Neuronal stem cell (in vitro differentiated cells): ENCODE data around the gene COPS7A.

ENCODE experiments used
- DNase-seq: peaks from one replicate; pipeline ENCODE4 v3.0.0-alpha.2; 2013; ENCODE audit warnings: low spot score
- H2AFZ ChIP-seq: one replicate; pipeline ENCODE4 v1.6.1; 2013; ENCODE audit warnings: mild to moderate bottlenecking, low read length, inconsistent platforms
- H2AK5ac ChIP-seq: 2 replicates; pipeline ENCODE4 v1.6.1; 2013; ENCODE audit warnings: low read depth, mild to moderate bottlenecking, inconsistent platforms, low read length, moderate library complexity, mixed read lengths
- H2BK120ac ChIP-seq: 2 replicates; pipeline ENCODE4 v1.6.1; 2013; ENCODE audit warnings: low read depth, mild to moderate bottlenecking, inconsistent platforms, low read length, moderate library complexity, mixed read lengths
- H2BK12ac ChIP-seq: one replicate; pipeline ENCODE4 v1.6.1; 2013; ENCODE audit warnings: low read length, inconsistent platforms
- H2BK15ac ChIP-seq: 2 replicates; pipeline ENCODE4 v1.6.1; 2013; ENCODE audit warnings: mild to moderate bottlenecking, low read length, inconsistent platforms, mixed read lengths
- H2BK5ac ChIP-seq: one replicate; pipeline ENCODE4 v1.6.1; 2013; ENCODE audit warnings: inconsistent platforms, mild to moderate bottlenecking, low read length, moderate library complexity
- H3K14ac ChIP-seq: one replicate; pipeline ENCODE4 v1.6.1; 2013; ENCODE audit warnings: low read length, inconsistent platforms
- H3K18ac ChIP-seq: 2 replicates; pipeline ENCODE4 v1.6.1; 2013; ENCODE audit warnings: low read length, inconsistent platforms
- H3K23ac ChIP-seq: 2 replicates; pipeline ENCODE4 v1.6.1; 2013; ENCODE audit warnings: low read depth, mild to moderate bottlenecking, mixed read lengths, low read length, inconsistent platforms; ENCODE audit not compliant: poor library complexity
- H3K27ac ChIP-seq: replicated peaks from 3 replicates; pipeline ENCODE4 v1.5.1; 2013; ENCODE audit warnings: low read length, inconsistent platforms
- H3K27me3 ChIP-seq, 3 experiments: 2 replicates each; pipeline ENCODE4 v1.6.1; 2013; ENCODE audit warnings: low read length in 3 of 3, mild to moderate bottlenecking in 2 of 3, inconsistent platforms in 1 of 3, low read depth in 1 of 3, mixed read lengths in 1 of 3, moderate library complexity in 1 of 3; ENCODE audit not compliant: control insufficient read depth in 3 of 3, insufficient read depth in 3 of 3
- H3K36me3 ChIP-seq, 2 donors: replicated peaks in 1 of 2; 2 replicates each; pipeline ENCODE4 v1.6.1; 2013; ENCODE audit warnings: low read length in 2 of 2; ENCODE audit not compliant: control insufficient read depth in 2 of 2, insufficient read depth in 2 of 2
- H3K4ac ChIP-seq: 2 replicates; pipeline ENCODE4 v1.6.1; 2013; ENCODE audit warnings: inconsistent platforms, mild to moderate bottlenecking, low read length, moderate library complexity
- H3K4me1 ChIP-seq, 2 donors: 1 replicate in 1 of 2; 2 replicates in 1 of 2; pipeline ENCODE4 v1.6.1; 2013; ENCODE audit warnings: low read length in 2 of 2, low read depth in 1 of 2; ENCODE audit not compliant: control insufficient read depth in 2 of 2, insufficient read depth in 1 of 2
- H3K4me2 ChIP-seq: one replicate; pipeline ENCODE4 v1.6.1; 2013; ENCODE audit warnings: mild to moderate bottlenecking, low read length, inconsistent platforms; ENCODE audit not compliant: insufficient read depth, poor library complexity, severe bottlenecking
- H3K4me3 ChIP-seq, 2 donors: 2 replicates each; pipeline ENCODE4 v1.5.1; 2013; ENCODE audit warnings: low read length in 2 of 2, mild to moderate bottlenecking in 2 of 2, inconsistent platforms in 1 of 2, moderate library complexity in 1 of 2
- H3K79me1 ChIP-seq: one replicate; pipeline ENCODE4 v1.6.1; 2013; ENCODE audit warnings: low read depth, mild to moderate bottlenecking, inconsistent platforms, low read length, moderate library complexity
- H3K9ac ChIP-seq: one replicate; pipeline ENCODE4 v1.6.1; 2013; ENCODE audit warnings: mild to moderate bottlenecking, low read depth, low read length, inconsistent platforms; ENCODE audit not compliant: poor library complexity
- H3K9me3 ChIP-seq, 2 donors: replicated peaks in 1 of 2; 2 replicates each; pipeline versions ENCODE3 to v1.6.1; 2013; ENCODE audit warnings: low read length in 2 of 2, mild to moderate bottlenecking in 2 of 2, inconsistent platforms in 1 of 2, low read depth in 1 of 2, mixed read lengths in 1 of 2, moderate library complexity in 1 of 2; ENCODE audit not compliant: control insufficient read depth in 2 of 2, insufficient read depth in 1 of 2
- H4K8ac ChIP-seq: one replicate; pipeline ENCODE4 v1.6.1; 2013; ENCODE audit warnings: low read depth, mild to moderate bottlenecking, inconsistent platforms, low read length, moderate library complexity
- H4K91ac ChIP-seq: one replicate; pipeline ENCODE4 v1.6.1; 2013; ENCODE audit warnings: low read length, low read depth, mild to moderate bottlenecking, inconsistent platforms; ENCODE audit not compliant: poor library complexity
- WGBS, 2 donors: extraction: QIAGEN DNeasy Blood & Tissue Kit; methylation state at CpG; one replicate each; pipeline ENCODE4 v1.1.7; 2013; ENCODE audit warnings: missing lambda C conversion rate in 2 of 2, mixed read lengths in 1 of 2; ENCODE audit not compliant: insufficient read length in 2 of 2, insufficient replicate concordance in 1 of 2; ENCODE audit errors: extremely low coverage in 2 of 2; 5-methylcytosine and 5-hydroxymethylcytosine counted together

The COPS7A gene

GRCh38 chr12:6765634-6766581 lies 42.1 kb downstream of the COPS7A start, which contains the start of gene PTMS:
Gene PTMS (plus strand): TSS chr12:6766363. CDS start chr12:6766706, 343 bp downstream.
- peak within 1 kb of the TSS; percentile 65 for H2BK120ac ChIP-seq

GRCh38 chr12:6766651-6767349 lies 43.0 kb downstream of the COPS7A start:
- no peak overlapping the region for H2BK12ac ChIP-seq
- H3K18ac ChIP-seq: peak overlapping the region; percentile 96
- H3K4me1 ChIP-seq: peaks cover 39 to 50% of the 10 kb centered on the region in 2 donors
- peak overlapping the region; percentile 96 for H3K27ac ChIP-seq
- peak overlapping the region; percentile 95 for H3K23ac ChIP-seq
- peak overlapping the region; percentile 99 for H2BK5ac ChIP-seq
- peaks cover 0 to under 1% (median 0%) of the 10 kb centered on the region in 3 experiments for H3K27me3 ChIP-seq
- no peak overlapping the region for H2BK15ac ChIP-seq
- no peak overlapping the region for H3K4ac ChIP-seq
- H4K8ac ChIP-seq: no peak overlapping the region
- H3K4me3 ChIP-seq: peak overlapping the region; percentile 93 to 98
- H4K91ac ChIP-seq: no peak overlapping the region
- peaks cover 0 to 4% of the 10 kb centered on the region in 2 donors for H3K9me3 ChIP-seq
- H2AK5ac ChIP-seq: peak overlapping the region; percentile 42
- peak overlapping the region; percentile 58 for H3K14ac ChIP-seq
- peaks cover 8% of the 10 kb centered on the region for H3K79me1 ChIP-seq
- no peak overlapping the region for H2BK120ac ChIP-seq
- DNase-seq: no peak
- peak overlapping the region; percentile 84 for H3K4me2 ChIP-seq
- peak overlapping the region; percentile 98 for H3K9ac ChIP-seq
- H2AFZ ChIP-seq: no peak overlapping the region
- no CpG with 5 or more reads among the region's 88 CpGs for WGBS, 2 donors
- peaks cover 25 to 36% of the 10 kb centered on the region in 2 donors for H3K36me3 ChIP-seq

More at GRCh38 chr12:6765634-6766581, 42.1 kb downstream of the COPS7A start, which contains the start of gene PTMS:
- peak within 1 kb of the TSS; percentile 42 for H2AK5ac ChIP-seq
- H2BK15ac ChIP-seq: peak within 1 kb of the TSS; percentile 88
- H3K4me3 ChIP-seq: peak within 1 kb of the TSS; percentile 93 to 98
- 100% methylated on average over 1 of the region's 63 CpGs; no CpG with 5 or more reads in 1 of the 2 donors for WGBS, 2 donors
- H2AFZ ChIP-seq: peak within 1 kb of the TSS; percentile 10
- peaks cover 31 to 46% of the 10 kb centered on the region in 2 donors for H3K4me1 ChIP-seq
- peak within 1 kb of the TSS; percentile 96 for H3K18ac ChIP-seq
- H4K91ac ChIP-seq: peak within 1 kb of the TSS; percentile 60
- H3K27me3 ChIP-seq: no peaks in the 10 kb centered on the region
- H3K9ac ChIP-seq: peak within 1 kb of the TSS; percentile 98
- peaks cover 5% of the 10 kb centered on the region for H3K79me1 ChIP-seq
- peak within 1 kb of the TSS; percentile 58 for H3K14ac ChIP-seq
- H3K9me3 ChIP-seq: peaks cover 0 to 4% of the 10 kb centered on the region in 2 donors
- H4K8ac ChIP-seq: no peak within 1 kb of the TSS
- peaks cover 16 to 27% of the 10 kb centered on the region in 2 donors for H3K36me3 ChIP-seq
- peak; percentile 89 for DNase-seq
- H3K4ac ChIP-seq: no peak within 1 kb of the TSS
- H2BK5ac ChIP-seq: peak within 1 kb of the TSS; percentile 99
- H3K4me2 ChIP-seq: peak within 1 kb of the TSS; percentile 84
- peak within 1 kb of the TSS; percentile 98 for H3K27ac ChIP-seq
- H3K23ac ChIP-seq: peak within 1 kb of the TSS; percentile 95
- no peak within 1 kb of the TSS for H2BK12ac ChIP-seq

- Histone ChIP-seq H3K36me3 (peaks cover 27 to 39% of the 10 kb centered on the region in 2 donors), H2AFZ (no peak overlapping the region), H4K91ac (no peak overlapping the region), H3K4me3 (peak overlapping the region; percentile 93 to 98), H2BK120ac (peak overlapping the region; percentile 78), H3K4me2 (peak overlapping the region; percentile 84), H2BK12ac (no peak overlapping the region), H3K4me1 (peaks cover 44 to 50% of the 10 kb centered on the region in 2 donors), H3K79me1 (peaks cover 8% of the 10 kb centered on the region), H3K4ac (no peak overlapping the region), H3K27ac (peak overlapping the region; percentile 96), H2AK5ac (peak overlapping the region; percentile 30), H2BK5ac (peak overlapping the region; percentile 99), H3K27me3 (peaks cover 0 to 2% (median 0%) of the 10 kb centered on the region in 3 experiments), H3K23ac (peak overlapping the region; percentile 94), H4K8ac (no peak overlapping the region), H2BK15ac (peak overlapping the region; percentile 7), H3K9ac (peak overlapping the region; percentile 100), H3K9me3 (peaks cover 0 to 4% of the 10 kb centered on the region in 2 donors), H3K14ac (peak overlapping the region; percentile 98), H3K18ac (peak overlapping the region; percentile 96)
- DNase-seq: no peak
- WGBS, 2 donors: no CpG with 5 or more reads among the region's 44 CpGs
Observed at GRCh38 chr12:6767353-6768319, 43.8 kb downstream of the COPS7A start.
